CD4-positive, CD25-positive, alpha-beta regulatory T cell (primary cell): Measurements from ENCODE around the gene PPIC. TPM values are rescaled to one million over a fixed set of nuclear protein-coding genes. Genes with fewer than 3 reads are reported as not detected.

Experiments used
- polyA plus RNA-seq, 4 donors: library from polyadenylated mRNA; unstranded; fragments of 300-500 nt; fragmentation: Illumina TruSeq; gene quantifications; one replicate each; pipeline ENCODE4 v1.2.3, GENCODE V29; 2021
- total RNA-seq: library from RNA; stranded (reverse); gene quantifications from one replicate; pipeline ENCODE4 v1.2.3, GENCODE V29; 2022

The PPIC gene
- total and polyA plus RNA-seq, 5 donors from 2014 or later = not detected

Other genes starting within 250 kb of the PPIC start
- 14.2 TPM for gene SNX24, start 191.1 kb downstream of the PPIC start, total RNA-seq
- gene SNX24, start 191.1 kb downstream of the PPIC start, polyA plus RNA-seq = 10 to 100 TPM in 2 of 4 donors, 1 to 10 TPM in 2; 7.8 to 22.0 (median 10.1) TPM
- gene PRDM6, start 52.5 kb upstream of the PPIC start, total RNA-seq = not detected
- gene PRDM6, start 52.5 kb upstream of the PPIC start, polyA plus RNA-seq = not detected